Testis (tissue), 3 donors: ENCODE measurements around the gene GIMAP8. TPM values are rescaled to one million over a fixed set of nuclear protein-coding genes. Genes with fewer than 3 reads are reported as not detected.
A peak's percentile ranks its signal among the peaks of the same experiment; 100 is the strongest.

Experiments
- DNase-seq: peaks from one replicate; pipeline ENCODE4 v3.0.0-alpha.2; 2019
- H3K27ac ChIP-seq, 2 donors: fragments of 200-600 bp; sonication (generic); one replicate each; pipeline ENCODE4 v1.5.1; 2019
- H3K27me3 ChIP-seq: fragments of 200-600 bp; sonication (generic); one replicate; pipeline ENCODE4 v1.5.1; 2019
- H3K36me3 ChIP-seq: fragments of 200-600 bp; sonication (generic); one replicate; pipeline ENCODE4 v1.5.1; 2017; ENCODE audit warnings: low read depth; ENCODE audit errors: missing control alignments
- H3K4me1 ChIP-seq: fragments of 200-600 bp; sonication (generic); one replicate; pipeline ENCODE4 v1.5.1; 2019
- H3K4me3 ChIP-seq, 2 donors: fragments of 200-600 bp; sonication (generic); one replicate each; pipeline ENCODE4 v1.5.1; 2017 to 2019
- H3K9me3 ChIP-seq: fragments of 200-600 bp; sonication (generic); one replicate; pipeline ENCODE4 v1.5.1; 2017
- POLR2A ChIP-seq: fragments of 450-650 bp; IDR thresholded peaks from one replicate; pipeline ENCODE4 v1.6.1; 2017; ENCODE audit warnings: antibody characterized with exemption, mild to moderate bottlenecking, moderate library complexity
- WGBS, 2 donors: methylation state at CpG; one replicate each; pipeline ENCODE4 v1.1.5; 2018; 5-methylcytosine and 5-hydroxymethylcytosine counted together
- intact Hi-C: fragments of 100-400 bp; cut with DNase I; formaldehyde crosslinking; loops from one replicate; pipeline ENCODE4 v1.15.1; 2023; ENCODE audit warnings: low total_unique reads
- polyA plus RNA-seq: library from polyadenylated mRNA; stranded (reverse); fragments of 350-450 nt; fragmentation: Illumina TruSeq; extraction: RNeasy Lipid Tissue Mini Kit (QIAGEN cat#74804); gene quantifications from one replicate; pipeline ENCODE4 v1.2.3, GENCODE V29; 2014; ENCODE audit warnings: low read depth, low replicate concordance; ENCODE audit not compliant: insufficient read depth
- total RNA-seq, 2 donors: library from RNA; depleted of rRNA; stranded (reverse); fragments of >200 nt; gene quantifications; one replicate each; pipeline ENCODE4 v1.2.3, GENCODE V29; 2016
- TF ChIP-seq, protein P1 (sequence below), 3 experiments: fragments of 450-650 bp in 2 of 3; fragments of 200-600 bp in 1 of 3; sonication (generic) in 1 of 3; IDR thresholded peaks; one replicate each; pipeline ENCODE4 v1.5.1; 2016 to 2019; ENCODE audit warnings: antibody characterized with exemption in 3 of 3, mild to moderate bottlenecking in 2 of 3, moderate library complexity in 1 of 3

The GIMAP8 gene
- total and polyA plus RNA-seq, 3 donors from 2014 or later = 3.8 to 6.8 (median 3.8) TPM

- TF ChIP-seq, protein P1, sequence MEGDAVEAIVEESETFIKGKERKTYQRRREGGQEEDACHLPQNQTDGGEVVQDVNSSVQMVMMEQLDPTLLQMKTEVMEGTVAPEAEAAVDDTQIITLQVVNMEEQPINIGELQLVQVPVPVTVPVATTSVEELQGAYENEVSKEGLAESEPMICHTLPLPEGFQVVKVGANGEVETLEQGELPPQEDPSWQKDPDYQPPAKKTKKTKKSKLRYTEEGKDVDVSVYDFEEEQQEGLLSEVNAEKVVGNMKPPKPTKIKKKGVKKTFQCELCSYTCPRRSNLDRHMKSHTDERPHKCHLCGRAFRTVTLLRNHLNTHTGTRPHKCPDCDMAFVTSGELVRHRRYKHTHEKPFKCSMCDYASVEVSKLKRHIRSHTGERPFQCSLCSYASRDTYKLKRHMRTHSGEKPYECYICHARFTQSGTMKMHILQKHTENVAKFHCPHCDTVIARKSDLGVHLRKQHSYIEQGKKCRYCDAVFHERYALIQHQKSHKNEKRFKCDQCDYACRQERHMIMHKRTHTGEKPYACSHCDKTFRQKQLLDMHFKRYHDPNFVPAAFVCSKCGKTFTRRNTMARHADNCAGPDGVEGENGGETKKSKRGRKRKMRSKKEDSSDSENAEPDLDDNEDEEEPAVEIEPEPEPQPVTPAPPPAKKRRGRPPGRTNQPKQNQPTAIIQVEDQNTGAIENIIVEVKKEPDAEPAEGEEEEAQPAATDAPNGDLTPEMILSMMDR (IDR thresholded peaks at IDR 0.05) = peak; percentile 66 to 78 (median 73)
- no peak for TF ChIP-seq POLR2A
- DNase-seq = peak; percentile 93
- intact Hi-C loops = no loop called here
Observed at GRCh38 chr7:150420987-150421674, 29.3 kb upstream of the GIMAP8 start.

GRCh38 chr7:150421831-150422230 is 28.6 kb upstream of the GIMAP8 start:
- Histone ChIP-seq H3K27me3 (no peaks in the 10 kb centered on the region), H3K9me3 (no peaks in the 10 kb centered on the region), H3K4me1 (no peaks in the 10 kb centered on the region), H3K27ac (no peak overlapping the region), H3K4me3 (no peak overlapping the region), H3K36me3 (no peaks in the 10 kb centered on the region)
- 53 to 58% methylated on average over 17 of the region's 17 CpGs for WGBS, 2 donors
- TF ChIP-seq POLR2A = no peak
- TF ChIP-seq, protein P1 (IDR thresholded peaks at IDR 0.05) = no peak
- intact Hi-C loops = no loop called here
- DNase-seq = peak; percentile 15

More at GRCh38 chr7:150420987-150421674, 29.3 kb upstream of the GIMAP8 start:
- no peaks in the 10 kb centered on the region for H3K36me3 ChIP-seq
- peak overlapping the region in 1 of 2 donors; percentile 11 for H3K4me3 ChIP-seq
- H3K27ac ChIP-seq = no peak overlapping the region
- WGBS, 2 donors = 16 to 17% methylated on average over 27 of the region's 27 CpGs
- H3K27me3 ChIP-seq = no peaks in the 10 kb centered on the region
- no peaks in the 10 kb centered on the region for H3K9me3 ChIP-seq
- H3K4me1 ChIP-seq = no peaks in the 10 kb centered on the region

DNA sequence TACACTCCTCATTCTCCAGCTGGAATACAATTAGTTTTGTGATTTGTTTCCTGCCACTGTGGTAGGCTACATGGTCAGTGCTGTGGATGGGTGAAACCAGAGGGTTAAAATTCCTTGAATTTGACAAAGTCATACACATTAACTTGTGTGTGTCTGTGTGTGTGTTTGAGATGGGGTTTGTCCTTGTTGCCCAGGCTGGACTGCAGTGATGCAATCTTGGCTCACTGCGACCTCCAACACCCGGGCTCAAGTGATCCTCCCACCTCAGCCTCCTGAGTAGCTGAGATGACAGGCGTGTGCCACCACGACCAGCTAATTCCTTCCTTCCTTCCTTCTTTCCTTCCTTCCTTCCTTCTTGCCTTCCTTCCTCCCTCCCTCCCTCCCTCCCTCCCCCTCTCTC is 24.8 kb upstream of the GIMAP8 start:
- no peaks in the 10 kb centered on the region for H3K36me3 ChIP-seq
- no peak overlapping the region for H3K27ac ChIP-seq
- intact Hi-C loops = no loop called here
- peaks cover 5% of the 10 kb centered on the region for H3K4me1 ChIP-seq
- no peaks in the 10 kb centered on the region for H3K27me3 ChIP-seq
- WGBS, 2 donors = 58 to 62% methylated on average over 4 of the region's 4 CpGs
- no peaks in the 10 kb centered on the region for H3K9me3 ChIP-seq
- no peak for DNase-seq
- TF ChIP-seq, protein P1 (IDR thresholded peaks at IDR 0.05) = no peak
- TF ChIP-seq POLR2A = no peak
- no peak overlapping the region for H3K4me3 ChIP-seq

DNA sequence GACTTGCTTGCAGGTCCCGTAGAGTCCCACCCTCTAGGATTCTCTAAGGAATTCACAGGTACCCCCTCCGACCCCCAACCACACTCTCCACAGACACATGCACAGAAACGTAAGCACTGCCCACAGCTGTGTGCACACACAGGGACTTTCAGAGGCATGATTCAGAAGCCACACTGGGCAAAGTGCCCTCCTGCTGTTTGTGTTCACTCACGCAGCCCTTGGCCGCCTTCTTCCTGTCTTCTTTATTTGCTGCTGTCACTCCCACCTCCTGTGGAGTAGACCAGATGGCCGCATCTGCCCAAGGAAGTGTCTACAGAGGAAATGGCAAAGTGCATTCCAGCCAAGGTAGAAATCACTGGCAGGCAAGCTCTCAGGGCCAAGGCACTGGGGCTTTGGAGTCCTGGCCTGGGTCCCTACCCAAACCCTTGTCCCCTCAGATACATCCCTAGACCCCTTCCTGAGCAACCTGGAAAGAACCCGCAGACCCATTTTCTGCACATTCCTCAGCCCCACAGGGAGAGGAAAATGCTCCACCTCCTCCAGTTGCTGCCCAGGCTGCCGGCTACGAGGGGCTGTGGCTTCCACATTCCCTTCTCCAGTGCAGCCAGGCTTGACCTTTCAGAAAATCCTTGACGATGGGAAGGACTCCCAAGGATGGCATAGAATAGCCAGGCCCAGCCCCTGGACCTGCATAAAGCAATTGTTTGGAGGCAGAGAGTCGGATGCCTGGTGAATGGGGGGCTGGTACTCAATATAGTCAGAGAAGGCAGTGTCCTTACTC is 21.6 kb upstream of the GIMAP8 start:
- H3K27me3 ChIP-seq = no peaks in the 10 kb centered on the region
- H3K4me1 ChIP-seq = peaks cover 5% of the 10 kb centered on the region
- WGBS, 2 donors = 42 to 56% methylated on average over 8 to 11 of the region's 11 CpGs
- H3K9me3 ChIP-seq = no peaks in the 10 kb centered on the region
- TF ChIP-seq, protein P1 (IDR thresholded peaks at IDR 0.05) = no peak
- TF ChIP-seq POLR2A = no peak
- no peak overlapping the region for H3K4me3 ChIP-seq
- no peaks in the 10 kb centered on the region for H3K36me3 ChIP-seq
- H3K27ac ChIP-seq = no peak overlapping the region
- DNase-seq = peak; percentile 46
- intact Hi-C loops = no loop called here
